ENCODE results near the gene CFAP70. TPM values are rescaled to one million over a fixed set of nuclear protein-coding genes. Genes with fewer than 3 reads are reported as not detected.
A peak's percentile ranks its signal among the peaks of the same experiment; 100 is the strongest.

The CFAP70 gene
- total and polyA plus RNA-seq, 2 of the 8 experiments (the other 6 are each of a cell fraction or from before 2014, with no cell fraction given): 0.21 to 0.30 TPM

GRCh38 chr10:73358331-73359279, at the start of gene CFAP70 (continued):
- TF ChIP-seq, protein P1, sequence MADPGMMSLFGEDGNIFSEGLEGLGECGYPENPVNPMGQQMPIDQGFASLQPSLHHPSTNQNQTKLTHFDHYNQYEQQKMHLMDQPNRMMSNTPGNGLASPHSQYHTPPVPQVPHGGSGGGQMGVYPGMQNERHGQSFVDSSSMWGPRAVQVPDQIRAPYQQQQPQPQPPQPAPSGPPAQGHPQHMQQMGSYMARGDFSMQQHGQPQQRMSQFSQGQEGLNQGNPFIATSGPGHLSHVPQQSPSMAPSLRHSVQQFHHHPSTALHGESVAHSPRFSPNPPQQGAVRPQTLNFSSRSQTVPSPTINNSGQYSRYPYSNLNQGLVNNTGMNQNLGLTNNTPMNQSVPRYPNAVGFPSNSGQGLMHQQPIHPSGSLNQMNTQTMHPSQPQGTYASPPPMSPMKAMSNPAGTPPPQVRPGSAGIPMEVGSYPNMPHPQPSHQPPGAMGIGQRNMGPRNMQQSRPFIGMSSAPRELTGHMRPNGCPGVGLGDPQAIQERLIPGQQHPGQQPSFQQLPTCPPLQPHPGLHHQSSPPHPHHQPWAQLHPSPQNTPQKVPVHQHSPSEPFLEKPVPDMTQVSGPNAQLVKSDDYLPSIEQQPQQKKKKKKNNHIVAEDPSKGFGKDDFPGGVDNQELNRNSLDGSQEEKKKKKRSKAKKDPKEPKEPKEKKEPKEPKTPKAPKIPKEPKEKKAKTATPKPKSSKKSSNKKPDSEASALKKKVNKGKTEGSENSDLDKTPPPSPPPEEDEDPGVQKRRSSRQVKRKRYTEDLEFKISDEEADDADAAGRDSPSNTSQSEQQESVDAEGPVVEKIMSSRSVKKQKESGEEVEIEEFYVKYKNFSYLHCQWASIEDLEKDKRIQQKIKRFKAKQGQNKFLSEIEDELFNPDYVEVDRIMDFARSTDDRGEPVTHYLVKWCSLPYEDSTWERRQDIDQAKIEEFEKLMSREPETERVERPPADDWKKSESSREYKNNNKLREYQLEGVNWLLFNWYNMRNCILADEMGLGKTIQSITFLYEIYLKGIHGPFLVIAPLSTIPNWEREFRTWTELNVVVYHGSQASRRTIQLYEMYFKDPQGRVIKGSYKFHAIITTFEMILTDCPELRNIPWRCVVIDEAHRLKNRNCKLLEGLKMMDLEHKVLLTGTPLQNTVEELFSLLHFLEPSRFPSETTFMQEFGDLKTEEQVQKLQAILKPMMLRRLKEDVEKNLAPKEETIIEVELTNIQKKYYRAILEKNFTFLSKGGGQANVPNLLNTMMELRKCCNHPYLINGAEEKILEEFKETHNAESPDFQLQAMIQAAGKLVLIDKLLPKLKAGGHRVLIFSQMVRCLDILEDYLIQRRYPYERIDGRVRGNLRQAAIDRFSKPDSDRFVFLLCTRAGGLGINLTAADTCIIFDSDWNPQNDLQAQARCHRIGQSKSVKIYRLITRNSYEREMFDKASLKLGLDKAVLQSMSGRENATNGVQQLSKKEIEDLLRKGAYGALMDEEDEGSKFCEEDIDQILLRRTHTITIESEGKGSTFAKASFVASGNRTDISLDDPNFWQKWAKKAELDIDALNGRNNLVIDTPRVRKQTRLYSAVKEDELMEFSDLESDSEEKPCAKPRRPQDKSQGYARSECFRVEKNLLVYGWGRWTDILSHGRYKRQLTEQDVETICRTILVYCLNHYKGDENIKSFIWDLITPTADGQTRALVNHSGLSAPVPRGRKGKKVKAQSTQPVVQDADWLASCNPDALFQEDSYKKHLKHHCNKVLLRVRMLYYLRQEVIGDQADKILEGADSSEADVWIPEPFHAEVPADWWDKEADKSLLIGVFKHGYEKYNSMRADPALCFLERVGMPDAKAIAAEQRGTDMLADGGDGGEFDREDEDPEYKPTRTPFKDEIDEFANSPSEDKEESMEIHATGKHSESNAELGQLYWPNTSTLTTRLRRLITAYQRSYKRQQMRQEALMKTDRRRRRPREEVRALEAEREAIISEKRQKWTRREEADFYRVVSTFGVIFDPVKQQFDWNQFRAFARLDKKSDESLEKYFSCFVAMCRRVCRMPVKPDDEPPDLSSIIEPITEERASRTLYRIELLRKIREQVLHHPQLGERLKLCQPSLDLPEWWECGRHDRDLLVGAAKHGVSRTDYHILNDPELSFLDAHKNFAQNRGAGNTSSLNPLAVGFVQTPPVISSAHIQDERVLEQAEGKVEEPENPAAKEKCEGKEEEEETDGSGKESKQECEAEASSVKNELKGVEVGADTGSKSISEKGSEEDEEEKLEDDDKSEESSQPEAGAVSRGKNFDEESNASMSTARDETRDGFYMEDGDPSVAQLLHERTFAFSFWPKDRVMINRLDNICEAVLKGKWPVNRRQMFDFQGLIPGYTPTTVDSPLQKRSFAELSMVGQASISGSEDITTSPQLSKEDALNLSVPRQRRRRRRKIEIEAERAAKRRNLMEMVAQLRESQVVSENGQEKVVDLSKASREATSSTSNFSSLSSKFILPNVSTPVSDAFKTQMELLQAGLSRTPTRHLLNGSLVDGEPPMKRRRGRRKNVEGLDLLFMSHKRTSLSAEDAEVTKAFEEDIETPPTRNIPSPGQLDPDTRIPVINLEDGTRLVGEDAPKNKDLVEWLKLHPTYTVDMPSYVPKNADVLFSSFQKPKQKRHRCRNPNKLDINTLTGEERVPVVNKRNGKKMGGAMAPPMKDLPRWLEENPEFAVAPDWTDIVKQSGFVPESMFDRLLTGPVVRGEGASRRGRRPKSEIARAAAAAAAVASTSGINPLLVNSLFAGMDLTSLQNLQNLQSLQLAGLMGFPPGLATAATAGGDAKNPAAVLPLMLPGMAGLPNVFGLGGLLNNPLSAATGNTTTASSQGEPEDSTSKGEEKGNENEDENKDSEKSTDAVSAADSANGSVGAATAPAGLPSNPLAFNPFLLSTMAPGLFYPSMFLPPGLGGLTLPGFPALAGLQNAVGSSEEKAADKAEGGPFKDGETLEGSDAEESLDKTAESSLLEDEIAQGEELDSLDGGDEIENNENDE (IDR thresholded peaks at IDR 0.05; ENCODE audit: insufficient replicate concordance, low read length): no peak
- TF ChIP-seq TEAD4 (IDR thresholded peaks at IDR 0.05; ENCODE audit: low read depth, low read length) (no peak), POLR2AphosphoS5 (IDR thresholded peaks at IDR 0.05; ENCODE audit: low read depth, low read length) (peak; percentile 59; the same call in 1 of the 2 replicates), TAF7 (optimal IDR thresholded peaks at IDR 0.05; ENCODE audit: borderline replicate concordance, low read depth, low read length) (no peak), CBX5 (IDR thresholded peaks at IDR 0.05; ENCODE audit: low read depth, low read length) (no peak), CHD1 (IDR thresholded peaks at IDR 0.05; ENCODE audit: low read depth, low read length) (no peak), KDM4A (IDR thresholded peaks at IDR 0.05; ENCODE audit: low read depth, low read length, severe bottlenecking) (peak; percentile 93)
